Stimulated activated CD4-positive, alpha-beta T cell treated with anti-CD3 and anti-CD28 coated beads, Interleukin-15, amount 100 ng/mL, for 1 hour (primary cell): ENCODE measurements around the gene DGKA.
A peak's percentile ranks its signal among the peaks of the same experiment; 100 is the strongest.
"Not testable (repeated sequence)": the region's sequence is repeated elsewhere in the genome, so short reads cannot be mapped to it uniquely, and the experiment has no call there.

Experiments used
- DNase-seq, 2 donors: peaks; one replicate each; pipeline ENCODE4 v3.0.0-alpha.2; 2020; ENCODE audit warnings: low read depth in 1 of 2, low spot score in 1 of 2

The DGKA gene

DNA sequence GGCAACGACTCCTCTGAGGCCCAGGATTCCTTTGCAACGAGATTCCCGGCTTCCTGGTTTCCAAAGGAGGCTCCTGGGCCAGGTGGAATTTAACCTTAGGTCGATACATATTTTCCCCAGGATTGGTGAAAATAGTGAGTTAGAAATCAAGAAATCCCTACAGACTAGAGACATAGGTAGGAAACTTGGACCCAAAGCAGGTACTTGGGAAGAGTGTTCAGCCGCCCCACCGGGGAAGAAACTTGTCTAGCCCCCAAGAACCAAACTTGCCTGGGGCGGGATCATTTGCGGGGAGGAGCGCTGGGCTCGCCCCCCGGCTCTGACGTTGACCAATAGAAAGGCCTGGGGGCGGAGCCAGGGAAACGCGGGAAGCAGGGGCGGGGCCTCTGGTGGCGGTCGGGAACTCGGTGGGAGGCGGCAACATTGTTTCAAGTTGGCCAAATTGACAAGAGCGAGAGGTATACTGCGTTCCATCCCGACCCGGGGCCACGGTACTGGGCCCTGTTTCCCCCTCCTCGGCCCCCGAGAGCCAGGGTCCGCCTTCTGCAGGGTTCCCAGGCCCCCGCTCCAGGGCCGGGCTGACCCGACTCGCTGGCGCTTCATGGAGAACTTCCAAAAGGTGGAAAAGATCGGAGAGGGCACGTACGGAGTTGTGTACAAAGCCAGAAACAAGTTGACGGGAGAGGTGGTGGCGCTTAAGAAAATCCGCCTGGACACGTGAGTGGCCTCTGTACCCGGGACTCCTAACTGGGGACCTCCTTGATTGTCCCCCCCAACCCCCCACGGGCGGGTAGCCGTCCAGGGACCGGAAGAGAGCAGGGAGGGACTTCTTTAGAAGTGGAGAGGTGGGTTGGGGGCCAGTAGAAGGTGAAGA lies 35.7 kb downstream of the DGKA start, which contains the start of gene CDK2:
CDK2 (plus strand) TSS at position 423 of the 874 bp plus-strand sequence; CDS start at position 602, 179 bp downstream.
- peak; percentile 72 to 86 for DNase-seq

DNA sequence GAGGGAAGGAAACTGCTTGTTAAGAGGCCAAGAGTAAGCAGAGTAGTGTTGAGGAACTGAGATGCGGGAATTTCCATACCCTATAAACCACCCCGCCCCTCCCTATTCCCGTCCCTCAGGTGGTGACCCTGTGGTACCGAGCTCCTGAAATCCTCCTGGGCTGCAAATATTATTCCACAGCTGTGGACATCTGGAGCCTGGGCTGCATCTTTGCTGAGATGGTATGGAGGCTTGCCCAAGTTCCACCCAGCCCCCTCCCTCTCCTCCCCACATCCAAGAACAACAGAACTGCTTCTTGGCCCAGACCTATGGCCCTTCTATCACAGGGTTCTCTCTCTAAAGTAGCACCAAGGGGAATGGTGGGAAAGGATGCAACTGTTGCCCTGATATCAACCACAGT lies 38.4 kb downstream of the DGKA start:
- no peak for DNase-seq

DNA sequence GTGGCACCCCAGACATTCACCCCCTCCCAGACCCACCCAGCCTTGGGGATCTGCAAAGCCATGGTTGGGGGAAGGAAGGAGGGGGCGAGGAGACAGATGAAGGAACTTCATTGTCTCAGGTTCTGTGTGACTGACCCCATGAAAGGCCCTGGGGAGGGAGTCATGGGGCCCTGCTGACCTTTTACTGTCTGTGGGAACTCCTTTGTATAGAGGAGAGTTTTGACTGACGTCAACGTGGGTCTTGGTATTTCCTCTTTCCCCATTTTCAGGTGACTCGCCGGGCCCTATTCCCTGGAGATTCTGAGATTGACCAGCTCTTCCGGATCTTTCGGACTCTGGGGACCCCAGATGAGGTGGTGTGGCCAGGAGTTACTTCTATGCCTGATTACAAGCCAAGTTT lies 39.8 kb downstream of the DGKA start:
- no peak for DNase-seq

DNA sequence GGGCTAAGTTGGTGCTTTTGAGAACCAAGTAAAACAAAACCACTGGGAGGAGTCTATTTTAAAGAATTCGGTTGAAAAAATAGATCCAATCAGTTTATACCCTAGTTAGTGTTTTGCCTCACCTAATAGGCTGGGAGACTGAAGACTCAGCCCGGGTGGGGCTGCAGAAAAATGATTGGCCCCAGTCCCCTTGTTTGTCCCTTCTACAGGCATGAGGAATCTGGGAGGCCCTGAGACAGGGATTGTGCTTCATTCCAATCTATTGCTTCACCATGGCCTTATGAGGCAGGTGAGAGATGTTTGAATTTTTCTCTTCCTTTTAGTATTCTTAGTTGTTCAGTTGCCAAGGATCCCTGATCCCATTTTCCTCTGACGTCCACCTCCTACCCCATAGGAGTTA lies 41.1 kb downstream of the DGKA start:
- no peak for DNase-seq

DNA sequence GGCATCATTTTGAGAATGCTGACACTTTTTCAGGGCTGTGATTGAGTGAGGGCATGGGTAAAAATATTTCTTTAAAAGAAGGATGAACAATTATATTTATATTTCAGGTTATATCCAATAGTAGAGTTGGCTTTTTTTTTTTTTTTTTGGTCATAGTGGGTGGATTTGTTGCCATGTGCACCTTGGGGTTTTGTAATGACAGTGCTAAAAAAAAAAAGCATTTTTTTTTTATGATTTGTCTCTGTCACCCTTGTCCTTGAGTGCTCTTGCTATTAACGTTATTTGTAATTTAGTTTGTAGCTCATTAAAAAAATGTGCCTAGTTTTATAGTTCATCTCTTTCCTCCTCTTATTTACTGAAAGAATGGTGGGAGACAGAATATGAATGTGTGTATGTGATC lies 41.5 kb downstream of the DGKA start:
- DNase-seq = no peak

DNA sequence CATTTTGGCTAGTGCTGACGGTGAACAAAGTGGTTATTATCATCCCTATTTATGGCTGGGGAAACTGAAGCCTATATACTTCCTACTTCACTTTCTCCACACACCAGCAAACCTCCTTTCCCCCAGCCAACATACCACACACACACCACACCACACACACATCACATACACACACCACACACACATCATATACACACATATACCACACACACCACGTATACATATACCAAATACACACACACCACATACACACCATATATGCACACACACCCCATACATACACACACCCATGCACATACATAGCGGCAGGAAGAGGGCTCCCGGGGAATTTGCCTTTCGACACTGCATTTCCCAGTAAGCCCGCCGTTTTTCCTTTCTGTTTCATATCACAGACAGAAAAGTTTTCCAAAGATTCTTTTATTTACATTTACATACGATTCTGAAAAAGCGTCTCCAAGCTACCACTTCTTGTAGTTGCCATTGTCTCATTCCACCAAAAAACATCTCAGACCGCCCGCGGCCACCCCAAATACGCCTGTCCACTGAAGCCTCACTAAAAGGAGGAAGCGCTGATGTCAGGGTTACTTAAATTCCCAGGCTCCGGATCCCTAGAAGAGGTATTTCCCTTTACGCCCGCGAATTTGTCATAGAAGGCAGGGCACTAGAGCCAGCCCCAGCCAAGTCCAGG lies 42.1 kb downstream of the DGKA start:
- no peak for DNase-seq

DNA sequence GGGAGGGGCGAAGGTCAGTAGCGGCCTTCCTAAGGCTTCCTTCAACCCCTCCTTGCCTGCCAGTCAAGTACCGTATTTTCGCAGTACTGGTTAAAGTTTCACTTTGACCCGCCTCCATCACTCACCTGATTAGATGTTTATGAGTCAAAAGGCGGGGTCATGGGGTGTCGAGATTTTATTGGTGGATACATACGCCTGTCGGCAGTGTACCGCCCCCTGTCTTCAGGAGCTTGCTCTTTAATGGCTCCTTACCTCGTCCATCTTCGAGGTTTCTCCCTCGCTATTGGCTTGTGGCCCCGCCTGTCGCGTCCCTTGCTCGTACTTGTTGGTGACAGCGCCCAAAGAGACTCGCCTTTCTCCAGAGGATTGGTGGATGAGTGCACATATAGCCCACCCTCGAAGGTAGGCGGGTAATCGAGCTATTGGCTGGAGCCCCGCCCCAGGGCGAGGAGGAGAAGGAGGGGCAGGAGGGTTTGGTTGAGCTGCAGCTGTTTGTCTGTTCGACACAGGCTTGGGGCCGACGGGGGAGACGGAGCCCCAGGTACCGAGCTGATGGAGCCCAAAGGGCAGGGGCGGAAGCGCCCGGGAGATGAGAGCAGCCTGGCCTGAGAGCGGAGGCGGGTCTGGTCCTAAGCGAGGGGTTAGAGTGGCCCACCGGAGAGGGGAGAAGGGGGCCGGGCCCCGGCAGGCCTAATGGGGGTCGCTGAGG lies 42.8 kb downstream of the DGKA start, which contains the start of gene RAB5B:
RAB5B (plus strand) TSS at position 480 of the 709 bp plus-strand sequence. CDS start 12,883 bp downstream, outside the sequence.
- peak; percentile 85 to 96 for DNase-seq

DNA sequence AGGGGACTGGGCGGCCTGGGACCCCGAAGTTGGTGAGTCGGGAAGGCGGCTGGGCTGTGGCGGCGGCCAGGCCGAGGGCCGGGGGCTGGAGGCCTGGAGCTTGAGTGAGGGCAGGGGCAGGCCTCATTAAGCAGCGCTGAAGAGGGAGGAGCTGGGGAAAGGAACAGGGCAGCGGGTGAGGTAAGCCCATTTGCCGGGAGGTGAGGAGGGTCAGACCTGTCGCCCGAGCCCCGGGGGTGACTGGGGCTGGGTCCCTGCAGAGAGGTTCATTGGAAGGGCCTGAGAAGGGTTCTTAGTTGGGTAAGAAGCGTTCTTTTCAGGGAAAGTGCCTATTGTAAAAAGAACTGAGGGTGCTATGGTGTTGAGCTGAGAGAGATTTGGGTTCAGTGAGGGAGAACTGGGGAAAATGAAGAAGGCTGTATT lies 43.4 kb downstream of the DGKA start:
- DNase-seq = no peak

DNA sequence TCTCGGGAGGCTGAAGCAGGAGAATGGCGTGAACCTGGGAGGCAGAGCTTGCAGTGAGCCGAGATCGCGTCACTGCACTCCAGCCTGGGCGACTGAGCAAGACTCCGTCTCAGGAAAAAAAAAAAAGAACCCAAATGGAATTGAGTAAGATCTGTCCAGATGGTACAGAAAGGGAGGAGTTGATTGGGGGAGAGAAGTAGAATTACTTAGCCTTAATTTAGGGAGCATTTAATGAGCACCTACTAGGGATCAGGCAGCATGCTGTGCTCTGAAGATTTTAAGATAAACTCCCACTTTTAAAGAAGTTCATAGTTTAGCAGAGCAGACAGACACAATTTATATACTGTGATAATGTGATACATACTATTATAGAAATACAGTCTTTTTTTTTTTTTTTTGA lies 47.4 kb downstream of the DGKA start:
- DNase-seq = no peak

DNA sequence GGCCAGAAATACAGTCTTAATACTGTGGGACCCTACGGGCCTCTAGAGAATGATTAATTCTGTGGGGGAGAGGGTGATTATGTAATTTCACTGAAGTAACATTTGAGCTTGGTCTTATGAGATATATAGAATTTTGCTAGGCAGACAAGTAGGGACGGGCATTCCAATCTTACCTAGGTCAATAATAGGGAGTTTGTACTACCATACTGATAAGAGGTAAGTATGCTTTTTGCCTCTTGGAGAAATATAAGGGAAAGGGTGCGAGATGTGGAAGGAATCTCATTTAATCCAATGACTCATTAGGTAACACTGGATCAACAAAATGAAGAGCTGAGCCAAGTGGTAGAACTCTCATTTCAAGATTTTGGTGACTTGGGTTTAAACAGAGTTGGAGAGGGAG lies 48.1 kb downstream of the DGKA start:
- no peak for DNase-seq

DNA sequence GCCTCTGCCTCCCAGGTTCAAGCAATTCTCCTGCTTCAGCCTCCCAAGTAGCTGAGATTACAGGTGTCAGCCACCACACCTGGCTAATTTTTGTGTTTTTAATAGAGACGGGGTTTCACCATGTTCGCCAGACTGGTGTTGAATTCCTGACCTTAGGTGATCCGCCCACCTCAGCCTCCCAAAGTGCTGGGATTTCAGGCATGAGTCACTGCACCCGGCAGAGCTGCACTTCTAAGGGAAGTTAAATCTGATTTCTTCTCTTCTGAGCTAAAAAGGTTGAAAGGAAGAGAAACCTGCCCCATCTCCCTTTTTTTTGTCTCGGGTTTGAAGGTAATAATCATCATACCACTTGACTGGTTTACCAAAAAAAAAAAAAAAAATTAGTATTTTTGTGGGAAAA lies 50.9 kb downstream of the DGKA start:
- DNase-seq = not testable (repeated sequence)

DNA sequence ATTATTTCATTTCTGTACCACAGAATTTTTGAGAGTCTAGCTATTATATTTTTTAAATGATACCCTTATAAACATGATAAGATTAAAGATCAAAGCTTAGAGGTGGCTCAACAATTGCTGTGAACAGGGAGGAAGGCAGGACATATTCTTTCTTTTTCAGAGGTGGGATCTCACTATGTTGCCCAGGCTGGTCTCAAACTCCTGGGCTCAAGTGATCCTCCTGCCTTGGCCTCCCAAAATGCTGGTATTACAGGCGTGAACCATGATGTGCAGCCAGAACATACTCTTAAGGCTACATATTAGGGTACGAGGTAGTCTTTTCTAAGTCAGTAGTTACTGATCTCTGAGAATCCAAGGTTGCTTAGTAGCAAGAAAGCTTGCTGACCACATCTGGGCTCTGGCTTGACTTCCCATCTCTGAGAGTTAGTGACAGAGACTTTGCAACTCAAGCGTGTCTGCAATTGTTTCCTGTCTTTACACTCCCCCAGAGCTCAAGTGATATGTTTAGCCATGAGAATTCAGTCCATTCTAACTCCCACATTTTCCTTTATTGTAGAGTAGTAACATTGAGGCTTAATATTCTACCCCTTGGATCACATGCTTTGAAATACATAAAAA lies 51.5 kb downstream of the DGKA start:
- DNase-seq = no peak

DNA sequence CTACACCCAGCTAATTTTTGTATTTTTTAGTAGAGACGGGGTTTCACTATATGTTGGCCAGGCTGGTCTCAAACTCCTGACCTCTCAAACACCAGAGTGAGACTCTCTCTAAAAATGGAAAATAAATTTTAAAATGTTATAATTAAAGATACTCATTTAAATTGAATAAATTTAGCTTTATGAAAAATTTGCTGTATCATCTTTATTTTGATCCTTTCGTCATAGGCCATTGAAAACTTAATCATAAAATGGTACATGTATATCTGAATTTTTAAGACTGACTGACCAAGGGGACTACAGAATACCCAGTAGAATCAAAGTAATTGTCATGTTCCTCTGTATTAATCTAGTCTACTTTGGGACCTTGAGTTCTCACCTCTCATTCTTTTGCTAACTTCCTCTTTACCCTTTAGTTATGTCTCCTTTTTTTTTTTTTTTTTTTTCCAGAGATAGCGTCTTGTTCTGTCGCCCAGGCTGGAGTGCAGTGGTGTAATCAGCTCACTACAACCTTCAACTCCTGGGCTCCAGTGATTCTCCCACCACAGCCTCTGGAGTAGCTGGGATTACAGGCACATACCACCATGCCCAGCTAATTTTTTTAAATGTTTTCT lies 52.4 kb downstream of the DGKA start:
- DNase-seq = no peak

DNA sequence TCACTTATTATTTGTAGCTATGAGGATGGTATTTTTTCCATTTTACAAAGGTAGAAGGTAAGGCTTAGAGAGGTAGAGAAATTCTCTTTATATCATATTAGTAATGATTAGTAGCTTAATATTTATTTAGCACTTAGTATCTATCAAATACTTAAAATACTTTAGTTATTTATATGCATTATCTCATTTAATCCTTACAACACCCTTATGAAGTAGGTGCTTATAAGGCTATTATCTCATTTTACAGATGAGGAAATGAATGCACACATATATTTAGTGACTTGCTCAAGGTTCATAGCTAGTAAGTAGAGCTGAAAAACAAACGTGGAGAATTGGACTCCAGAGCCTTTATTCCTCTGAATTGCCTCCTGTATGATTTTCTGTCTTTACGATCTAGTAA lies 53.9 kb downstream of the DGKA start:
- no peak for DNase-seq

DNA sequence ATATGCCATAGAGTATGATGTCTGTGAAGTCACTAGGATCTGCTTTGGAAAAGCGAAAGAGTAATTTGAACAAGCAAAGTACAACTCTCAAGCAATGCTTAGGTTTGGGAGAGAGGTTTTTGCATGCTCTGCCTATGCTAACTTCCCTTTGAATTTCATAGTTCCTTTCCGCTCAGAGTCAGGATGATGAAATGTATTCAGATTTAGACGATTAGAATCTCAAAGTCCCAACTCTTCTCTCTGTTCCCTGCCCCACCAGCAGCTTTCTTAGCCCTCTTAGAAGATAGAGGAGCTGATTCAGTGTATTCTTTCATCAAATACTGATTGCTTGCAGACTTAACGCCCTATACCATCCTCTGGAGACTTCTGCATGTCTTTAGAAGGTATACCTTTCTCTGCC lies 54.4 kb downstream of the DGKA start:
- no peak for DNase-seq

DNA sequence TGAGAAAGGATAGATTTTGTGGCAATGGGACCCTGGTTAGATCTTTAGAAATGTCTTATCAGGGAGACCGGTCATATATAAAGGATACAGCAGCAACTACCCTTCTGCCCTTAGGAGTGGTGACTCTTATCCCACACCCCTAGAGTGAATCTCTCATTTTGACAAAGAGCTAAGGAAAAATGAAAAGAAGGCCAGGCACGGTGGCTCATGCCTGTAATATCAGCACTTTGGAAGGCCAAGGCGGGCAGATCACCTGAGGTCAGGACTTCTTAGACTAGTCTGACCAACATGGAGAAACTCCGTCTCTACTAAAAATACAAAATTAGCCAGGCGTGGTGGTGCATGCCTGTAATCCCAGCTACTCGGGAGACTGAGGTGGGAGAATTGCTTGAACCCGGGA lies 55.0 kb downstream of the DGKA start:
- not testable (repeated sequence) for DNase-seq

DNA sequence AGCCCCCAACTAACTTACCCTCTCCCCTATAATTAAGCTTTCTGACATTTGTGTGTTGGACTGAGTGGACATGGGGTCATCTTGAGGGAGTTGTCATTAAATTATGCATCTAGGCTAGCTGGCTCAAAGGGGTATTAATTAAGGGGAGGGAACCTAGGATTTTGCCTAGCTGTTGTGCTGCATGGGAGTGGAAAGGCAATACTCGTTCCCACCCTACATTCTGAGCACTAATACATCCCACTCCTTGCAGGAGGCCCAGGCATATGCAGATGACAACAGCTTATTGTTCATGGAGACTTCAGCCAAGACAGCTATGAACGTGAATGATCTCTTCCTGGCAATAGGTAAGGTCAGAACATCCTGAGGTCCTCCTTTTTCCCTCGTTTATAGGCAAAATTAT lies 60.1 kb downstream of the DGKA start:
- no peak for DNase-seq

DNA sequence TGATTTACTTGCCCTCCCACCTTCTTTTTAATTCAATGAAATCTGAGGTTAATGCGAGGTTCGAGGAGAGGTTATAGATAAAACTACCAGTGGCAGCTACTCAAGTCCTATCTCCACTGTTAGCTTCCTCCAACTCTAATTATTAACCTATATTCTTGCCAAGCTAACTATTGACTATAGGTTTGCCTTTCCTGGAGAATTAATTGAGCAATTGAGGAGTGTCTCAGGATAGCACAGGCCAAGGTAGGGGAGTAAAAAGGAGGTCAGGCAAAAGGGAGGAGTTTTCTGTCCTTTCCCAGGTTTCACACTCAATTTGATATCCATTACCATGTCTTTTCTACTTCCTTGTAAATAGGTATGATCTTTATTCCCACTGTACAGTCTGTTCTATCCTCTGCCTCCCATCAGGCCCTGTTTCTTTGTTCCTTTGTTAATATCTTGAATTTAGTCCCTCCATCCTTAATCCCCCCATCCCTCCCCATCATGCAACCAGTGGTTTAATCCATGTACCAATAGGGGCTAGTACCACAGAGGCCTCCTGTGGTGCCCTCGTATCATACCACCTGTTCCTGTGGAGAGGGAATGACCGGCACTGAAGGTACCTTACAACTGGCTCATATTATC lies 62.4 kb downstream of the DGKA start:
- DNase-seq = no peak

DNA sequence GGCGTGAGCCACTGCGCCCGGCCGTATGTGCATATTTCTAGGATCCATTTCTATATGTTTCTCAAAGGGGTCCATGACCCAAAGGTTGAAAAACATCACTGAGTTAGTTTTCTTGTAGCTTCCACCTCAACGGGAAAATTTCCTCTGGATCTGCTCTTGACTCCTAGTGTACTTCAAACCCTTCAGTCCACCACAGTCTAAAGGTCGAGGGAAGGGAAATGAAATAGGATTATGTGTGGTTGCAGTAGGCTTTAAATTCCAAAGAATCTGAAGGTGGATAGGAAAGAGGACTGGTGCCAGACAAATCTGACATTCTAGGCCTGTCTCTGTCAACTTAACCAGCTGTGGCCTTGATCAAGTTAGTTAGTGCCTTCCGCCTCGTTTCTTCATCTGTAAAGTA lies 64.4 kb downstream of the DGKA start:
- DNase-seq = no peak

DNA sequence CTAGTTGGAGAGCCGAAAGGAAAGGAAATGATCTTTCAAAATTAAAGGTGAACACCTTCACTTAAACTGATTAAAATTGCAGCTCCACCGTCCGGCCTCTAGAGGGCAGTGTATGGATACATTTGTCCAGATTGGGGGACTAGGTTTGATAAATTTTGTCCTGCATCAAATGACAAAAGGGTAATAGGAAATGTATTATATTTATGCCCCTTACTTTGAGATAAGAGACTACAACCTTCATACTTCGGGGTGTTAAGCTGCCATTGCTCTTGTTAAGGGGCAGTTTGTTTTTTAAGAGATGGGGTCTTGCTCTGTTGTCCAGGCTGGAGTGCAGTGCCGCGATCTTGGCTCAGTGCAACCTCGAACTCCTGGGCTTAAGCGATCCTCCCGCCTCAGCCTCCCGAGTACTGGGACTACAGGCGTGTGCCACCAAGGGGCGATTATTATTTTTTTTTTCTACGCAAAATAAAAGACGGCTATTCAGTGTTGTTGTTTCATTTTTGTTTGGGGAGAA lies 65.3 kb downstream of the DGKA start:
- peak in 1 of 2 donors; percentile 30 for DNase-seq
